OCI-LY3 (cell line): ENCODE results near the gene KCNK4.
A peak's percentile ranks its signal among the peaks of the same experiment; 100 is the strongest.

Experiments
- H2AFZ ChIP-seq: fragments of 200-600, 300-600 bp; shearing (Covaris generic); 2 replicates; pipeline ENCODE4 v1.6.0; 2014; ENCODE audit warnings: antibody characterized with exemption, low read depth, low read length
- H3K27ac ChIP-seq: fragments of 200-600, 300-600 bp; sonication (generic); 2 replicates; pipeline ENCODE4 v1.5.1; 2014; ENCODE audit warnings: mild to moderate bottlenecking, low read length, moderate library complexity, mixed read lengths
- H3K27me3 ChIP-seq: fragments of 200-600, 300-600 bp; sonication (generic); 2 replicates; pipeline ENCODE4 v1.6.1; 2014; ENCODE audit warnings: low read depth, low read length, mixed read lengths
- H3K36me3 ChIP-seq: fragments of 200-600, 300-600 bp; sonication (generic); replicated peaks from 2 replicates; pipeline ENCODE3; 2014; ENCODE audit warnings: low read depth, low read length, mixed read lengths
- H3K4me1 ChIP-seq: fragments of 300-600, 200-600 bp; sonication (generic); 2 replicates; pipeline ENCODE4 v1.6.1; 2014; ENCODE audit warnings: low read length, mixed read lengths
- H3K4me2 ChIP-seq: fragments of 200-600, 300-600 bp; sonication (generic); 2 replicates; pipeline ENCODE4 v1.6.1; 2014; ENCODE audit warnings: low read length, mixed read lengths
- H3K4me3 ChIP-seq: fragments of 300-600, 200-600 bp; sonication (generic); 2 replicates; pipeline ENCODE4 v1.5.1; 2014; ENCODE audit warnings: antibody characterized with exemption, mild to moderate bottlenecking, low read length, moderate library complexity
- H3K79me2 ChIP-seq: fragments of 300-600, 200-600 bp; shearing (Covaris generic); 2 replicates; pipeline ENCODE4 v1.6.1; 2014; ENCODE audit warnings: mild to moderate bottlenecking, low read length, mixed read lengths
- H3K9ac ChIP-seq: fragments of 300-600, 200-600 bp; shearing (Covaris generic); 2 replicates; pipeline ENCODE4 v1.6.0; 2014; ENCODE audit warnings: mild to moderate bottlenecking, low read length, moderate library complexity
- H3K9me3 ChIP-seq: fragments of 200-600, 300-600 bp; shearing (Covaris generic); 2 replicates; pipeline ENCODE4 v1.6.1; 2014; ENCODE audit warnings: low read length, mixed read lengths; ENCODE audit not compliant: insufficient read depth
- H4K20me1 ChIP-seq: fragments of 200-600, 300-600 bp; sonication (generic); 2 replicates; pipeline ENCODE4 v1.6.1; 2016; ENCODE audit warnings: low read length, mixed read lengths; ENCODE audit not compliant: insufficient read depth
- EZH2phosphoT487 ChIP-seq: fragments of 200-600 bp; shearing (Covaris generic); IDR thresholded peaks from 2 replicates; pipeline ENCODE4 v1.6.1; 2018; ENCODE audit warnings: antibody characterized with exemption, mixed run types, low read depth
- TF ChIP-seq, protein P1 (sequence below): fragments of 200-600, 300-600 bp; sonication (generic); IDR thresholded peaks from 2 replicates; pipeline ENCODE4 v1.5.1; 2014; ENCODE audit warnings: antibody characterized with exemption, low read length, low read depth

Gene KCNK4

GRCh38 chr11:64253481-64253880, 37.6 kb upstream of the KCNK4 start:
- Histone ChIP-seq H3K79me2 (peaks cover 22% of the 10 kb centered on the region), H3K9me3 (no peaks in the 10 kb centered on the region), H4K20me1 (peaks cover 11% of the 10 kb centered on the region; the same call in 1 of the 2 replicates), H3K4me3 (peak overlapping the region; percentile 93; the same call in 1 of the 2 replicates), H3K27me3 (no peaks in the 10 kb centered on the region), H3K27ac (peak overlapping the region; percentile 36; the same call in 1 of the 2 replicates), H3K9ac (no peak overlapping the region), H2AFZ (no peak overlapping the region), H3K4me1 (peaks cover 25% of the 10 kb centered on the region), H3K36me3 (peaks cover 13% of the 10 kb centered on the region), H3K4me2 (peak overlapping the region; percentile 78; the same call in 1 of the 2 replicates)
- TF ChIP-seq, protein P1, sequence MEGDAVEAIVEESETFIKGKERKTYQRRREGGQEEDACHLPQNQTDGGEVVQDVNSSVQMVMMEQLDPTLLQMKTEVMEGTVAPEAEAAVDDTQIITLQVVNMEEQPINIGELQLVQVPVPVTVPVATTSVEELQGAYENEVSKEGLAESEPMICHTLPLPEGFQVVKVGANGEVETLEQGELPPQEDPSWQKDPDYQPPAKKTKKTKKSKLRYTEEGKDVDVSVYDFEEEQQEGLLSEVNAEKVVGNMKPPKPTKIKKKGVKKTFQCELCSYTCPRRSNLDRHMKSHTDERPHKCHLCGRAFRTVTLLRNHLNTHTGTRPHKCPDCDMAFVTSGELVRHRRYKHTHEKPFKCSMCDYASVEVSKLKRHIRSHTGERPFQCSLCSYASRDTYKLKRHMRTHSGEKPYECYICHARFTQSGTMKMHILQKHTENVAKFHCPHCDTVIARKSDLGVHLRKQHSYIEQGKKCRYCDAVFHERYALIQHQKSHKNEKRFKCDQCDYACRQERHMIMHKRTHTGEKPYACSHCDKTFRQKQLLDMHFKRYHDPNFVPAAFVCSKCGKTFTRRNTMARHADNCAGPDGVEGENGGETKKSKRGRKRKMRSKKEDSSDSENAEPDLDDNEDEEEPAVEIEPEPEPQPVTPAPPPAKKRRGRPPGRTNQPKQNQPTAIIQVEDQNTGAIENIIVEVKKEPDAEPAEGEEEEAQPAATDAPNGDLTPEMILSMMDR, result no peak
- no peak for TF ChIP-seq EZH2phosphoT487

- Histone ChIP-seq H3K27me3 (no peaks in the 10 kb centered on the region), H2AFZ (no peak overlapping the region), H3K9ac (no peak overlapping the region), H4K20me1 (peaks cover 11% of the 10 kb centered on the region; the same call in 1 of the 2 replicates), H3K27ac (no peak overlapping the region), H3K79me2 (peaks cover 22% of the 10 kb centered on the region), H3K36me3 (peaks cover 21% of the 10 kb centered on the region), H3K9me3 (no peaks in the 10 kb centered on the region), H3K4me3 (no peak overlapping the region), H3K4me2 (no peak overlapping the region), H3K4me1 (peaks cover 32% of the 10 kb centered on the region)
- TF ChIP-seq EZH2phosphoT487, result no peak
- TF ChIP-seq, protein P1, result no peak
Measured at GRCh38 chr11:64254326-64254725, 36.8 kb upstream of the KCNK4 start.

- Histone ChIP-seq H3K27ac (no peak overlapping the region), H2AFZ (no peak overlapping the region), H3K4me3 (no peak overlapping the region), H3K4me1 (peaks cover 36% of the 10 kb centered on the region), H4K20me1 (peaks cover 11% of the 10 kb centered on the region; the same call in 1 of the 2 replicates), H3K9me3 (no peaks in the 10 kb centered on the region), H3K36me3 (peaks cover 31% of the 10 kb centered on the region), H3K9ac (no peak overlapping the region), H3K27me3 (no peaks in the 10 kb centered on the region), H3K4me2 (no peak overlapping the region), H3K79me2 (peaks cover 22% of the 10 kb centered on the region)
- no peak for TF ChIP-seq EZH2phosphoT487
- TF ChIP-seq, protein P1, result no peak
Measured at GRCh38 chr11:64255135-64256128, 35.7 kb upstream of the KCNK4 start.

GRCh38 chr11:64256300-64256699, 34.8 kb upstream of the KCNK4 start:
- Histone ChIP-seq H3K36me3 (peaks cover 37% of the 10 kb centered on the region), H3K4me3 (no peak overlapping the region), H3K79me2 (peaks cover 22% of the 10 kb centered on the region), H3K9me3 (no peaks in the 10 kb centered on the region), H4K20me1 (peaks cover 11% of the 10 kb centered on the region; the same call in 1 of the 2 replicates), H2AFZ (no peak overlapping the region), H3K4me2 (no peak overlapping the region), H3K9ac (no peak overlapping the region), H3K27ac (no peak overlapping the region), H3K27me3 (no peaks in the 10 kb centered on the region), H3K4me1 (peaks cover 33% of the 10 kb centered on the region)
- TF ChIP-seq, protein P1, result no peak
- TF ChIP-seq EZH2phosphoT487, result no peak
